Neural progenitor cell (in vitro differentiated cells): ENCODE measurements around the gene C10orf71. TPM values are rescaled to one million over a fixed set of nuclear protein-coding genes. Genes with fewer than 3 reads are reported as not detected.

Experiments
- DNase-seq: peaks from one replicate; pipeline ENCODE4 v3.0.0-alpha.2; 2016; ENCODE audit warnings: low spot score
- H2AFZ ChIP-seq: fragments of 200-600 bp; sonication (generic); replicated peaks from 2 replicates; pipeline ENCODE4 v1.6.1; 2016; ENCODE audit warnings: antibody characterized with exemption
- H3F3A ChIP-seq: fragments of 200-600 bp; sonication (generic); 2 replicates; pipeline ENCODE4 v1.6.1; 2016; ENCODE audit warnings: antibody characterized with exemption, low read depth
- H3K27ac ChIP-seq: fragments of 200-600 bp; sonication (generic); 2 replicates; pipeline ENCODE4 v1.5.1; 2016; ENCODE audit warnings: mild to moderate bottlenecking
- H3K27me3 ChIP-seq: fragments of 200-600 bp; sonication (generic); 2 replicates; pipeline ENCODE4 v1.6.1; 2016; ENCODE audit warnings: mild to moderate bottlenecking, moderate library complexity
- H3K36me3 ChIP-seq: fragments of 200-600 bp; sonication (generic); 2 replicates; pipeline ENCODE4 v1.5.1; 2016
- H3K4me1 ChIP-seq: fragments of 200-600 bp; sonication (generic); 2 replicates; pipeline ENCODE4 v1.6.1; 2016; ENCODE audit warnings: mixed run types
- H3K4me2 ChIP-seq: fragments of 200-600 bp; sonication (generic); 2 replicates; pipeline ENCODE4 v1.6.1; 2016
- H3K4me3 ChIP-seq: fragments of 200-600 bp; sonication (generic); 2 replicates; pipeline ENCODE4 v1.5.1; 2016
- H3K79me2 ChIP-seq: fragments of 200-600 bp; sonication (generic); 2 replicates; pipeline ENCODE4 v1.6.1; 2016; ENCODE audit warnings: low read depth
- H3K9ac ChIP-seq: fragments of 200-600 bp; sonication (generic); 2 replicates; pipeline ENCODE4 v1.6.1; 2016
- H3K9me3 ChIP-seq: fragments of 200-600 bp; sonication (generic); 2 replicates; pipeline ENCODE4 v1.5.1; 2016; ENCODE audit warnings: low read depth
- H4K20me1 ChIP-seq: fragments of 200-600 bp; sonication (generic); 2 replicates; pipeline ENCODE4 v1.6.1; 2016; ENCODE audit warnings: low read depth
- H3K27ac Mint-ChIP-seq: 3 replicates; pipeline ENCODE4 v1.8.0; 2021; ENCODE audit warnings: mixed read lengths
- H3K27me3 Mint-ChIP-seq: 2 replicates; pipeline ENCODE4 v1.8.0; 2022; ENCODE audit warnings: low read depth, mild to moderate bottlenecking, inconsistent platforms, moderate library complexity, mixed read lengths; ENCODE audit not compliant: insufficient read depth
- H3K36me3 Mint-ChIP-seq: 3 replicates; pipeline ENCODE4 v1.8.0; 2021; ENCODE audit warnings: mixed read lengths
- H3K4me1 Mint-ChIP-seq: 3 replicates; pipeline ENCODE4 v1.8.0; 2021; ENCODE audit warnings: mixed read lengths
- H3K4me3 Mint-ChIP-seq: 3 replicates; pipeline ENCODE4 v1.8.0; 2021; ENCODE audit warnings: mild to moderate bottlenecking, moderate library complexity, mixed read lengths
- H3K9me3 Mint-ChIP-seq: 3 replicates; pipeline ENCODE4 v1.8.0; 2020; ENCODE audit warnings: mixed read lengths
- EZH2 ChIP-seq: fragments of 200-600 bp; sonication (generic); IDR thresholded peaks from 2 replicates; pipeline ENCODE4 v1.6.1; 2017; ENCODE audit warnings: antibody characterized with exemption, mild to moderate bottlenecking, moderate library complexity
- EZH2phosphoT487 ChIP-seq: fragments of 200-600 bp; sonication (generic); IDR thresholded peaks from 2 replicates; pipeline ENCODE4 v1.6.1; 2017; ENCODE audit warnings: antibody characterized with exemption
- total RNA-seq: library from RNA; depleted of rRNA; stranded (reverse); fragments of >200 nt; gene quantifications from 2 replicates; pipeline ENCODE4 v1.2.3, GENCODE V29; 2015; ENCODE audit warnings: low replicate concordance
- TF ChIP-seq, protein P1 (sequence below): fragments of 200-600 bp; sonication (generic); IDR thresholded peaks from 2 replicates; pipeline ENCODE4 v1.5.1; 2017; ENCODE audit warnings: antibody characterized with exemption, mild to moderate bottlenecking

C10orf71 gene
- total RNA-seq, 1 donor from 2014 or later = not detected

DNA sequence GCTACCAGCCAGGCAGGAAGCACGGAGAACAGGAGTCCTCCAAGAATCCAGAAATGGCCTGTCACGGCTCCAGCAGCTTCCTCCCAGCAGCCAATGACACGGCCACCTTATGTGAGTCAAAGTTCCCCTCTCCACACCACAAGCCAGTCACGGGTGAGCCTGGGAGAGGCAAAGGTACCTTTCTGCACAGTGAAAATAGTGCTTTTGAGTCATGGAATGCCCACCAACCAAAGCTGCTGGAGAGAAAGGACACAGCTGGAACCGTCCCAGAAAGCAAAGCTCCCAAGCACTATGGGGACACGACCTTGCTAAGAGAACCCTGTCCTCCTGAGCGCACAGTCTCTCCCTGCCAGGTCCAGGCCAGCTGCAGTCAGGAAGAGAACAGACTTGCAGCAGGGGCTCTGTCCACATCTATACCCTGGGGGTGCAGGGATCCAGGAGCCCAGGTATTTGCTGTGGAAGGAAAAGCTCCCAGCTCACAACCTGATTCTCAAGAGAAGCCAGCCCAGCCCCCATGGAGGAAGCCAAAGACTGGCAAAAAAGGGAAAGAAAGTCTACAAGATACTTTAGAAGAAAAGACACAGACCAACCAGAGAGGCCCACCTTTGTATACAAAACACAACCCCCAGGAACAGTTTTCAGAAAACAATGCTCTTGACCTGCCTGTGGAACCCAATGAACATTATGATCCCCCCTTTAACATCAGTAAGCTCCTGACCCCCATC is 24.4 kb downstream of the C10orf71 start:
- no peak overlapping the region for H3K4me2 ChIP-seq
- H3K4me1 ChIP-seq = no peaks in the 10 kb centered on the region
- no peak for DNase-seq
- H3K27me3 ChIP-seq = no peaks in the 10 kb centered on the region
- H2AFZ ChIP-seq = no peak overlapping the region
- peaks cover 3% of the 10 kb centered on the region for H3K4me1 Mint-ChIP-seq
- H4K20me1 ChIP-seq = no peaks in the 10 kb centered on the region
- no peaks in the 10 kb centered on the region for H3K36me3 ChIP-seq
- H3K27me3 Mint-ChIP-seq = peaks cover 10% of the 10 kb centered on the region
- H3K4me3 Mint-ChIP-seq = no peak overlapping the region
- no peaks in the 10 kb centered on the region for H3K9me3 Mint-ChIP-seq
- H3F3A ChIP-seq = no peaks in the 10 kb centered on the region
- H3K27ac Mint-ChIP-seq = no peak overlapping the region
- H3K9me3 ChIP-seq = no peaks in the 10 kb centered on the region
- TF ChIP-seq EZH2phosphoT487 = no peak
- TF ChIP-seq EZH2 = no peak
- TF ChIP-seq, protein P1, sequence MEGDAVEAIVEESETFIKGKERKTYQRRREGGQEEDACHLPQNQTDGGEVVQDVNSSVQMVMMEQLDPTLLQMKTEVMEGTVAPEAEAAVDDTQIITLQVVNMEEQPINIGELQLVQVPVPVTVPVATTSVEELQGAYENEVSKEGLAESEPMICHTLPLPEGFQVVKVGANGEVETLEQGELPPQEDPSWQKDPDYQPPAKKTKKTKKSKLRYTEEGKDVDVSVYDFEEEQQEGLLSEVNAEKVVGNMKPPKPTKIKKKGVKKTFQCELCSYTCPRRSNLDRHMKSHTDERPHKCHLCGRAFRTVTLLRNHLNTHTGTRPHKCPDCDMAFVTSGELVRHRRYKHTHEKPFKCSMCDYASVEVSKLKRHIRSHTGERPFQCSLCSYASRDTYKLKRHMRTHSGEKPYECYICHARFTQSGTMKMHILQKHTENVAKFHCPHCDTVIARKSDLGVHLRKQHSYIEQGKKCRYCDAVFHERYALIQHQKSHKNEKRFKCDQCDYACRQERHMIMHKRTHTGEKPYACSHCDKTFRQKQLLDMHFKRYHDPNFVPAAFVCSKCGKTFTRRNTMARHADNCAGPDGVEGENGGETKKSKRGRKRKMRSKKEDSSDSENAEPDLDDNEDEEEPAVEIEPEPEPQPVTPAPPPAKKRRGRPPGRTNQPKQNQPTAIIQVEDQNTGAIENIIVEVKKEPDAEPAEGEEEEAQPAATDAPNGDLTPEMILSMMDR = no peak
- no peaks in the 10 kb centered on the region for H3K36me3 Mint-ChIP-seq
- no peak overlapping the region for H3K9ac ChIP-seq
- H3K4me3 ChIP-seq = no peak overlapping the region
- no peaks in the 10 kb centered on the region for H3K79me2 ChIP-seq
- H3K27ac ChIP-seq = no peak overlapping the region

DNA sequence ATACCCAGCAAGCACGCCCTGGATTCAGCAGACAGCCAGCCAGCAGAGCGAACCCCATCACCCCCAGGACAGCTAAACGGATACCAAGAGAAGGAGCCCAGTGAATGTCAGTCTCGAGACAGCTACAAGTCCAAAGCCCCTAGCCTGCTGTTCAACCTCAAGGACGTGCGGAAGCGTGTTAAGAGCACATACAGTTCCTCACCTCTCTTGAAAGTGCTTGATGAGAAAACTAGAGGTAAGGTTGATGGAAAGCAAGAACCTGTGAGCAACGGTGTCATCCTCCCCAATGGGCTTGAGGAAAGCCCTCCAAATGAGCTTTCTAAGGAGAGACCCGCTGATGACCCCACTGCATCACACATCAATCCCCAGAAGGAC is 24.9 kb downstream of the C10orf71 start:
- Histone ChIP-seq H3K27me3 (no peaks in the 10 kb centered on the region), H3F3A (no peaks in the 10 kb centered on the region), H3K4me1 (no peaks in the 10 kb centered on the region), H3K9ac (no peak overlapping the region), H3K27ac (no peak overlapping the region), H3K36me3 (no peaks in the 10 kb centered on the region), H3K4me3 (no peak overlapping the region), H4K20me1 (no peaks in the 10 kb centered on the region), H3K4me2 (no peak overlapping the region), H2AFZ (no peak overlapping the region), H3K79me2 (no peaks in the 10 kb centered on the region), H3K9me3 (no peaks in the 10 kb centered on the region)
- H3K4me3 Mint-ChIP-seq = no peak overlapping the region
- TF ChIP-seq, protein P1 = no peak
- TF ChIP-seq EZH2phosphoT487 (no peak), EZH2 (no peak)
- no peak overlapping the region for H3K27ac Mint-ChIP-seq
- no peaks in the 10 kb centered on the region for H3K36me3 Mint-ChIP-seq
- peaks cover 10% of the 10 kb centered on the region for H3K27me3 Mint-ChIP-seq
- H3K4me1 Mint-ChIP-seq = peaks cover 3% of the 10 kb centered on the region
- no peak for DNase-seq
- H3K9me3 Mint-ChIP-seq = no peaks in the 10 kb centered on the region

DNA sequence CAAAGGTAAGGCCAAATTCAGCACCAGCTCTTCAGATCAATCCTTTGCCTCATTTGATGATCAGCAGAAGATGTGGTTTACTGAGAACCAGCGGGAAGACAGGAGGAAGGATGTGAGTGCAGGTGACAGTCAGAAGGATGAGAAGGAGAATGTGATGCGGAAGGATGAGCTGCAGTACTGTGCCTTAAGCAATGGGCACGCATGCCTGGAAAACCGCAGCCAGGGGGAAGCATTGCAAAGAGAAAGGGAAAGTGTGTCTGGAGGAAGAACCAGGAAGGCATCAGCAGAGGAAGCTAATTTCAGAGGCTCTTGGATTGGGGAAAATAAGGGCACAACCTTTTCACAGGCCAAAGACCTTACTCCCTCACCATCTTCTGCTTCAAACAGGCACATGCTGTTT is 25.7 kb downstream of the C10orf71 start:
- Histone ChIP-seq H3K9ac (no peak overlapping the region), H3K27ac (no peak overlapping the region), H3F3A (no peaks in the 10 kb centered on the region), H3K9me3 (no peaks in the 10 kb centered on the region), H3K36me3 (no peaks in the 10 kb centered on the region), H3K4me3 (no peak overlapping the region), H2AFZ (no peak overlapping the region), H3K79me2 (no peaks in the 10 kb centered on the region), H3K4me2 (no peak overlapping the region), H3K4me1 (no peaks in the 10 kb centered on the region), H4K20me1 (no peaks in the 10 kb centered on the region), H3K27me3 (no peaks in the 10 kb centered on the region)
- no peaks in the 10 kb centered on the region for H3K36me3 Mint-ChIP-seq
- TF ChIP-seq, protein P1 = peak; percentile 32
- no peak for TF ChIP-seq EZH2phosphoT487
- no peak overlapping the region for H3K27ac Mint-ChIP-seq
- H3K27me3 Mint-ChIP-seq = peaks cover 10% of the 10 kb centered on the region
- no peak overlapping the region for H3K4me3 Mint-ChIP-seq
- peaks cover 3% of the 10 kb centered on the region for H3K4me1 Mint-ChIP-seq
- no peaks in the 10 kb centered on the region for H3K9me3 Mint-ChIP-seq
- DNase-seq = peak; percentile 41
